Heart left ventricle (tissue), 16 donors: ENCODE measurements around the gene NOVA1. TPM values are rescaled to one million over a fixed set of nuclear protein-coding genes. Genes with fewer than 3 reads are reported as not detected.

Experiments used
- ATAC-seq, 4 donors: fragments of 200-7000 bp; cut with Tn5 transposase; one replicate each; pipeline ENCODE4 v1.9.1; 2020 to 2022; ENCODE audit warnings: moderate library complexity in 4 of 4, mild to moderate bottlenecking in 3 of 4, moderate number of reproducible peaks in 1 of 4
- DNase-seq, 5 donors: peaks; one replicate each; pipeline ENCODE4 v3.0.0-alpha.2; 2020
- H3K27ac ChIP-seq, 12 donors: fragments of 200-600 bp; sonication (generic) in 4 of 12; one replicate each; pipeline versions ENCODE4 v1.5.0 to v1.8.0; 2016 to 2022; ENCODE audit warnings: mild to moderate bottlenecking in 2 of 12
- H3K27me3 ChIP-seq, 9 donors: fragments of 200-600 bp; sonication (generic) in 2 of 9; one replicate each; pipeline versions ENCODE4 v1.5.1 to v1.8.0; 2016 to 2022; ENCODE audit warnings: mild to moderate bottlenecking in 3 of 9
- H3K36me3 ChIP-seq, 9 donors: fragments of 200-600 bp; sonication (generic) in 2 of 9; one replicate each; pipeline versions ENCODE4 v1.5.0 to v1.8.0; 2018 to 2022; ENCODE audit warnings: mild to moderate bottlenecking in 2 of 9
- H3K4me1 ChIP-seq, 12 donors: fragments of 200-600 bp; sonication (generic) in 4 of 12; one replicate each; pipeline versions ENCODE4 v1.5.0 to v1.8.0; 2016 to 2022; ENCODE audit warnings: mild to moderate bottlenecking in 3 of 12
- H3K4me3 ChIP-seq, 12 donors: fragments of 200-600 bp; sonication (generic) in 4 of 12; one replicate each; pipeline versions ENCODE4 v1.5.0 to v1.8.0; 2017 to 2022; ENCODE audit warnings: mild to moderate bottlenecking in 9 of 12, moderate library complexity in 4 of 12
- H3K9me3 ChIP-seq, 12 donors: fragments of 200-600 bp; sonication (generic) in 4 of 12; one replicate each; pipeline versions ENCODE4 v1.5.0 to v1.8.0; 2016 to 2022; ENCODE audit warnings: mild to moderate bottlenecking in 1 of 12
- POLR2A ChIP-seq, 2 donors: fragments of 450-650 bp; IDR thresholded peaks; one replicate each; pipeline ENCODE4 v1.6.1; 2017; ENCODE audit warnings: antibody characterized with exemption in 2 of 2, mild to moderate bottlenecking in 2 of 2, moderate library complexity in 2 of 2
- WGBS, 4 donors: extraction: QIAGEN DNeasy Blood & Tissue Kit in 2 of 4; methylation state at CpG; one replicate each; pipeline versions ENCODE4 v1.1.5 to v1.1.7; 2013 to 2018; 5-methylcytosine and 5-hydroxymethylcytosine counted together
- intact Hi-C, 10 donors: fragments of 100-400 bp; cut with DNase I; formaldehyde crosslinking; loops; one replicate each; pipeline versions ENCODE4 v1.11.1 to v1.14.2; 2022
- polyA plus RNA-seq, 2 donors: library from polyadenylated mRNA; stranded (reverse); fragments of 200-250 nt; gene quantifications; one replicate each; pipeline ENCODE4 v1.2.3, GENCODE V29; 2013
- total RNA-seq, 9 donors: library from RNA; depleted of rRNA in 2 of 9; stranded (reverse); fragments of >200 nt in 2 of 9; fragmentation: NEBNext Ultra II Directional in 3 of 9; extraction: Animal tissue kit (Norgen Biotek cat#: 25700) in 3 of 9; gene quantifications; one replicate each; pipeline versions ENCODE4 v1.1.0 to v1.2.4, GENCODE V29; 2016 to 2023
- TF ChIP-seq, protein P1 (sequence below), 12 donors: fragments of 200-600 bp; sonication (generic) in 4 of 12; IDR thresholded peaks; one replicate each; pipeline versions ENCODE4 v1.5.0 to v1.8.0; 2018 to 2022; ENCODE audit warnings: antibody characterized with exemption in 12 of 12, mild to moderate bottlenecking in 5 of 12
- donor health status: ischemic (EF 13 %, LVEDD 7.1; RV severe dilation, severe dysfunction).
- donor health status: healthy with polysubstance abuse.
- donor health status: DM: no; HTN: yes; CAD: no.
- donor health status: DM: no; HTN: no; CAD: no.
- donor health status: ischemic (EF 25% LVEDD 6.9; RV normal size, moderate dysfunction).
- donor health status: ischemic (EF 25% LVEDD 5.7; RV mildly dilated, moderate dysfunction).
- donor health status: healthy.
- donor health status: DM: yes; HTN: yes; CAD: no.
- donor health status: ischemic (EF 35%, LVEDD 5.7; RV mildly dilated, moderate dysfunction).
- donor health status: nonischemic (EF 11% LVEDD 7.7; RV severe dilation, severe dysfunction).
- donor health status: DM: yes; HTN: yes; CAD: no.
- donor health status: PGD.
- donor health status: ischemic (EF 29% LVEDD 5.4; RV normal size, mild dysfunction).
- donor health status: nonischemic (EF 23%, LVEDD 6.1; RV moderate dilation, normal function).

Gene NOVA1
- total and polyA plus RNA-seq, 11 donors = 0.60 to 3.8 (median 2.4) TPM

DNA sequence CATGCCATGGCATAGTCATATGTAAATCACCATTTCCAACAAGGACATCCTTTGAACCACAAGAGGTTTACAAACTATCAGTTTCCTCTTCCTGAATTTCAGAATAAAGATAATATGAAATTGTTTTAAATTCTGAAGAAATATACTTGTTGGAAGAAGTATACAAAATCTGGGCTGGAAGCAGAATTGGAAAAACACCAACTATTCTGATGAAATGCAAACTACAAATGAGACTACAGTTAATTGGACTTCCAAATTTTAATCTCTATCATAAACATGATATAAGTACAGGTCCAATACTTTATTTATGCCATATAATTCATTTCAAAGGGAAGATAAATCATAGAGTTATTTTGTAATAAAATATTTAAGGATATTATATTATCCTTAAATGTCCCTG, 80.1 kb downstream of the NOVA1 start:
- H3K9me3 ChIP-seq = no peaks in the 10 kb centered on the region
- H3K27ac ChIP-seq = no peak overlapping the region
- no peak overlapping the region for H3K4me3 ChIP-seq
- H3K36me3 ChIP-seq = no peaks in the 10 kb centered on the region
- DNase-seq (no peak), ATAC-seq (no peak)
- TF ChIP-seq POLR2A (IDR thresholded peaks at IDR 0.05) = no peak
- TF ChIP-seq, protein P1, sequence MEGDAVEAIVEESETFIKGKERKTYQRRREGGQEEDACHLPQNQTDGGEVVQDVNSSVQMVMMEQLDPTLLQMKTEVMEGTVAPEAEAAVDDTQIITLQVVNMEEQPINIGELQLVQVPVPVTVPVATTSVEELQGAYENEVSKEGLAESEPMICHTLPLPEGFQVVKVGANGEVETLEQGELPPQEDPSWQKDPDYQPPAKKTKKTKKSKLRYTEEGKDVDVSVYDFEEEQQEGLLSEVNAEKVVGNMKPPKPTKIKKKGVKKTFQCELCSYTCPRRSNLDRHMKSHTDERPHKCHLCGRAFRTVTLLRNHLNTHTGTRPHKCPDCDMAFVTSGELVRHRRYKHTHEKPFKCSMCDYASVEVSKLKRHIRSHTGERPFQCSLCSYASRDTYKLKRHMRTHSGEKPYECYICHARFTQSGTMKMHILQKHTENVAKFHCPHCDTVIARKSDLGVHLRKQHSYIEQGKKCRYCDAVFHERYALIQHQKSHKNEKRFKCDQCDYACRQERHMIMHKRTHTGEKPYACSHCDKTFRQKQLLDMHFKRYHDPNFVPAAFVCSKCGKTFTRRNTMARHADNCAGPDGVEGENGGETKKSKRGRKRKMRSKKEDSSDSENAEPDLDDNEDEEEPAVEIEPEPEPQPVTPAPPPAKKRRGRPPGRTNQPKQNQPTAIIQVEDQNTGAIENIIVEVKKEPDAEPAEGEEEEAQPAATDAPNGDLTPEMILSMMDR (IDR thresholded peaks at IDR 0.05) = no peak
- no peaks in the 10 kb centered on the region for H3K27me3 ChIP-seq
- intact Hi-C loops = no loop called here
- no peaks in the 10 kb centered on the region for H3K4me1 ChIP-seq

DNA sequence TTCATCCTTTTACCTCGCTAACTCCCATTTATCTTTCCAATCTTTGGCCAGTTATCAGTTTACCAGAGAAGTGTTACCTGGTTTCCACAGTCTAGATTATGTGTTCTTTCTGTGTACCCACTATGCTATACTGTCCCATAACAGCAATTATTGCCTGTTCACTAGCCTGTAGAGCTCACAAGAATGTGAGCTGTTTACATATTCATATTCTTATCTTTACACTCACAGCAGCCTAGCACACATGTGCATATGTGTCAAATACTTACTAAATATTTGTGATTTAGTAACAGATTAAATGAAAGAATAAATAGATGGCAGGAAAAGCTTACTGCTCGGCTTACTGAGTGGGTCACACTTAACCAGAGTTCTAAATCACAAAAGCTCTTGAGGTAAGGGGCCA, 97.8 kb downstream of the NOVA1 start:
- Histone ChIP-seq H3K4me3 (no peak overlapping the region), H3K27ac (no peak overlapping the region), H3K4me1 (no peaks in the 10 kb centered on the region), H3K27me3 (no peaks in the 10 kb centered on the region), H3K9me3 (peaks cover 0 to 5% (median 0%) of the 10 kb centered on the region in 12 donors), H3K36me3 (no peaks in the 10 kb centered on the region)
- no peak for DNase-seq
- no peak for ATAC-seq
- intact Hi-C loops = loop anchor here in 1 of 10 donors (5.0 kb wide), 1 partner anchor 152 kb away; no protein-coding TSS in a partner anchor
- WGBS, 4 donors = 68 to 73% (median 72%) methylated on average over 2 of the region's 2 CpGs
- TF ChIP-seq, protein P1 (IDR thresholded peaks at IDR 0.05) = no peak
- no peak for TF ChIP-seq POLR2A (IDR thresholded peaks at IDR 0.05)

DNA sequence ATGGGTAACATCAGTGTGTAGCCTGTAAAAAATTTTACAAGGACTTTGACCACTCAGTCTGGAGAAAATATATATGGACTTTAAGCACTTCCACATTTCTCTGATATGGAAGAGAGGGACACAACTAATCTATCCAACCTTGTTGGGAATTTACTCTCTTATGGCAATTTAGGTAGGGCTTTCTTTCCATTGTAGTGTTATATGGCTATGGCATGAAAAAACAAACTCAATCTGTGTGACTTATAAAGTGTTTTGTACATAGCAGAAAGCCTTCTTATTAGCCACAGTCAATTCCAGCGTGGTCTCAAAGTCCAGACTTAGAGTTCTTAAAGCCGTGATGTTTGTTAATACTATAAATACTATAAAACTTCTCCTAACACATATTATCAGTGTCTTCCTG, 98.3 kb downstream of the NOVA1 start:
- no peak overlapping the region for H3K4me3 ChIP-seq
- intact Hi-C loops = no loop called here
- 87 to 94% (median 92%) methylated on average over 2 of the region's 2 CpGs for WGBS, 4 donors

DNA sequence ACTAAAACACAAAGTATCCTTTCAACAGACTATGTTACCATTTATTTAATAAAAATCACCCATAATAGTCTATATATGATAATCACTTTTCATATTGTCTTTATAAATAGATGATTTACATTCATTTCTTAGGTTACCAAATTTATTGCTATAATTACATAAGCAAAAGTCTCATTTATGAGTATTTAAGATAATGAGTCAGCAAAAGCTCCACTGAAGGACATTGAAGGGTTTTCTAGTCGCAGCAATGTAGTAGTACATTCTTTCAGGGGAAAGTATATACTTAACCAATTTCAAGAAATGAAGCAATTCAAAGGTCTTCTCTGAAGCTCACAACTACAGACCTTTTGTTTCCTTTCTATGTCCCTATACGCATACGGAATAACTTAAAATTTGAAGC, 110.9 kb downstream of the NOVA1 start:
- WGBS, 4 donors = 92 to 95% (median 93%) methylated on average over 3 of the region's 3 CpGs
- no peak for ATAC-seq
- no peak overlapping the region for H3K4me3 ChIP-seq
- H3K27ac ChIP-seq = no peak overlapping the region
- no peaks in the 10 kb centered on the region for H3K27me3 ChIP-seq
- TF ChIP-seq POLR2A (IDR thresholded peaks at IDR 0.05) = no peak
- TF ChIP-seq, protein P1 (IDR thresholded peaks at IDR 0.05) = no peak
- peaks cover 0 to 7% (median 0%) of the 10 kb centered on the region in 12 donors for H3K9me3 ChIP-seq
- no peaks in the 10 kb centered on the region for H3K36me3 ChIP-seq
- H3K4me1 ChIP-seq = no peaks in the 10 kb centered on the region
- no peak for DNase-seq
- intact Hi-C loops = no loop called here

More for the DNA sequence above, 98.3 kb downstream of the NOVA1 start:
- TF ChIP-seq, protein P1 (IDR thresholded peaks at IDR 0.05) = no peak
- TF ChIP-seq POLR2A (IDR thresholded peaks at IDR 0.05) = no peak
- no peaks in the 10 kb centered on the region for H3K36me3 ChIP-seq
- peaks cover 0 to 5% (median 0%) of the 10 kb centered on the region in 12 donors for H3K9me3 ChIP-seq
- no peaks in the 10 kb centered on the region for H3K4me1 ChIP-seq
- ATAC-seq = no peak
- no peaks in the 10 kb centered on the region for H3K27me3 ChIP-seq
- DNase-seq = no peak
- no peak overlapping the region for H3K27ac ChIP-seq
